GM12872 (cell line): Measurements from ENCODE around the gene COL25A1.

Source experiments
- TF ChIP-seq, protein P1 (sequence below): IDR thresholded peaks from 3 replicates; pipeline ENCODE4 v1.5.1; 2011; ENCODE audit warnings: low read depth, mild to moderate bottlenecking, low read length, moderate library complexity; ENCODE audit not compliant: insufficient read depth

Gene COL25A1

GRCh38 chr4:109233570-109233969 lies 68.9 kb downstream of the COL25A1 start:
- TF ChIP-seq, protein P1, sequence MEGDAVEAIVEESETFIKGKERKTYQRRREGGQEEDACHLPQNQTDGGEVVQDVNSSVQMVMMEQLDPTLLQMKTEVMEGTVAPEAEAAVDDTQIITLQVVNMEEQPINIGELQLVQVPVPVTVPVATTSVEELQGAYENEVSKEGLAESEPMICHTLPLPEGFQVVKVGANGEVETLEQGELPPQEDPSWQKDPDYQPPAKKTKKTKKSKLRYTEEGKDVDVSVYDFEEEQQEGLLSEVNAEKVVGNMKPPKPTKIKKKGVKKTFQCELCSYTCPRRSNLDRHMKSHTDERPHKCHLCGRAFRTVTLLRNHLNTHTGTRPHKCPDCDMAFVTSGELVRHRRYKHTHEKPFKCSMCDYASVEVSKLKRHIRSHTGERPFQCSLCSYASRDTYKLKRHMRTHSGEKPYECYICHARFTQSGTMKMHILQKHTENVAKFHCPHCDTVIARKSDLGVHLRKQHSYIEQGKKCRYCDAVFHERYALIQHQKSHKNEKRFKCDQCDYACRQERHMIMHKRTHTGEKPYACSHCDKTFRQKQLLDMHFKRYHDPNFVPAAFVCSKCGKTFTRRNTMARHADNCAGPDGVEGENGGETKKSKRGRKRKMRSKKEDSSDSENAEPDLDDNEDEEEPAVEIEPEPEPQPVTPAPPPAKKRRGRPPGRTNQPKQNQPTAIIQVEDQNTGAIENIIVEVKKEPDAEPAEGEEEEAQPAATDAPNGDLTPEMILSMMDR = no peak

DNA sequence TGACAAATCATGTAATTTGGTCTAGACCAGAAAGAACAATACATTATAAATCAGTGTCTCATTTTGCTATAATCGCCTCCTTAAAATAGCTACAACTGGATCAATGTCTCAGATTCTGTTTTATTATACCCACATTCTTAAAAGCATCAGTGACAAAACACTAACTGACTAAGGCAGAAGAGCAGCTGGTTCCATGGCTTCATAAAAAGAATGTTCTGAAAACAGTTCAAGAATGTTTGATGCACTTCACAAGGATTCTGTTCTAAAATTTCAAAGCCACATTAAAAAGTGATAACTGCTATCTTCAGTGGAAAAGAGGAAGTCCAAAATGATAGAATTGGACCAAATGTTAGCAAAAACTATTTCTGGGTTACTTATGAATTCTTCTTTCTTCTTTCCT lies 69.8 kb downstream of the COL25A1 start:
- TF ChIP-seq, protein P1 = no peak

GRCh38 chr4:109231331-109231730 lies 71.1 kb downstream of the COL25A1 start:
- TF ChIP-seq, protein P1 = no peak

DNA sequence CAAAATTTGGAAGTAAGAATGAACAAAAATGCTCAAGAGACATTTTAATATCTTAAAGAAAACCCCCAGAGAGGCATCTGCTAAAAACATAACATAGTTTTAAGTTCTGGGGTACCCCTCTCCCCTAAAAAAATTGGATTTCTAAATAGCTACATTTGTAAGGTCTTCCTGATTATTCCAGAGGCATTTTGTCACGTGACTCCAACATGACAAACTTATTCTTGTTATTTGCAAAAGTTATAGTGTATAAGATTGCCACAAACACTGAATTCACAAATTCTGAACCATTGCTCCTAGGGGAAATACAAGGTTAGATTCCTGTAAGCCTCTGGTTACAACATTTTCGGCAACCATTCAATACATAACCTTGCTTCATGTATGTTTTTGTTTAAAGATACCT lies 73.4 kb downstream of the COL25A1 start:
- TF ChIP-seq, protein P1 = no peak

DNA sequence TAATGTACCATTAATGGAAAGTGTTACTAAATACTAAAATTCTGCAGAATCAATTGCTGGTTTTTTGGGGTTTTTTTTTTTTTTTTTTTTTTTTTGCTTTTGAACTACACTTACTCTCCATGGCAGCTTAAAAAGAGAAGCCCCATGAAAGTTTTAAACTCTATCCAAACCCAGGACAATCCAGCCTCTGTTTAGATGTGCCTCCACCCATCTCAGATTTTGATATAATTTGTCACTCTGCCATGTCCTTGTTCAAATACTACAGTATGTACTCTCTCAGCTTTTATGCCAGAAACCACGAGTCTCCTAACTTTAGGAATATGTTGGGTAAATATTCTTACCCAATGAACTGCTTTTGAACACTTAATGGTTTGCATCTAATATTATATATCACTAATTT lies 84.2 kb downstream of the COL25A1 start:
- TF ChIP-seq, protein P1 = no peak

- TF ChIP-seq, protein P1 = no peak
These were observed 86.3 kb downstream of the COL25A1 start for GRCh38 chr4:109216085-109216696.

DNA sequence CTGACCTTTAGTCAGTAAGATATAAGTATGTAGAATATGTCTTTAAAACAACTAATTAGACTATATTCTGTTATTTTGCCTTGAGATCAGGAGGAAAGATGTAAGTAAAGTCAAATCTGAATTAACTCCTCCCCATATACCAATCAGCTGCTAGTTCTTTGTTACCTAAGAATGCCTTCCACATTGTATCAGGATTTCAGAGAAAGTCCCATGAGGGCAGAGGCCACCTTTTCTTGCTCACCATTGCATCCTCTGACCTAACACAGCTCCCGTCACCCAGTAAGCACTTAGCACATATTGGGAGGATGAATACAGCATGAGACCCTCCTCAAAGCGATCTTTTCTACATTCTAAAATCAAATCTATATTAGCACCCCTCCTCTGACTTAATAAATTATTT lies 87.0 kb downstream of the COL25A1 start:
- TF ChIP-seq, protein P1 = no peak
